Ishikawa (cell line): ENCODE data around the gene ABCC6.

ENCODE experiments used
- CREB1 ChIP-seq: IDR thresholded peaks from 2 replicates; pipeline ENCODE4 v1.6.1; 2012; ENCODE audit warnings: low read depth
- EGR1 ChIP-seq: IDR thresholded peaks from 2 replicates; pipeline ENCODE4 v1.6.1; 2012
- EP300 ChIP-seq: IDR thresholded peaks from 2 replicates; pipeline ENCODE4 v1.6.1; 2012; ENCODE audit warnings: borderline replicate concordance
- NFIC ChIP-seq: IDR thresholded peaks from 2 replicates; pipeline ENCODE4 v1.6.1; 2012
- RAD21 ChIP-seq: IDR thresholded peaks from 2 replicates; pipeline ENCODE4 v1.6.1; 2012; ENCODE audit warnings: low read depth
- TAF1 ChIP-seq: IDR thresholded peaks from 2 replicates; pipeline ENCODE4 v1.6.1; 2012; ENCODE audit warnings: low read depth, mild to moderate bottlenecking
- TCF12 ChIP-seq: IDR thresholded peaks from 2 replicates; pipeline ENCODE4 v1.6.1; 2012; ENCODE audit warnings: low read depth
- TEAD4 ChIP-seq: IDR thresholded peaks from 2 replicates; pipeline ENCODE4 v1.6.1; 2012
- YY1 ChIP-seq: IDR thresholded peaks from 2 replicates; pipeline ENCODE4 v1.6.1; 2012; ENCODE audit warnings: low read depth
- ZBTB7A ChIP-seq: IDR thresholded peaks from 2 replicates; pipeline ENCODE4 v1.6.1; 2012; ENCODE audit warnings: low read depth
- TF ChIP-seq, protein P1 (sequence below): IDR thresholded peaks from 2 replicates; pipeline ENCODE4 v1.6.1; 2012
- TF ChIP-seq, protein P2 (sequence below): IDR thresholded peaks from 2 replicates; pipeline ENCODE4 v1.6.1; 2012
- TF ChIP-seq, protein P3 (sequence below): IDR thresholded peaks from 2 replicates; pipeline ENCODE4 v1.6.1; 2012; ENCODE audit warnings: low read depth, mild to moderate bottlenecking

Gene ABCC6

DNA sequence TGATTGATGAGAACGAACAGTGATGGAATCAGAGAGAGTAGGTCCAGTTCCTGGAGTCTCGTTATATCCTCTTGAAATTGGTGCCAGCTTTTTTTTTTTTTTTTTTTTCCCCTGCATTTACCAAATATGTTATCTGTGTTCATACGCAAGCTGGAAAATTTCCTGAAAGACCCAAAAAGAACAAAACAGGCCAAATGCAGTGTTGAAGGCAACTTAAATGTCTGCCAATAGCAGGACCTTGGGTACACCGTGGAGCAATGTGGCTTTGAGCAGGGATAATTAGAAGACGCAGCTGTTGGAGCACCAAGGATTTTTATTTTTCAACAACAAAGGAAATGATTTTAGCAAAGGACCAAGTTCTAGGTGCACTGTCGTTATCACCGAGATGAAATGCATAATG lies 105.0 kb downstream of the ABCC6 start:
- TF ChIP-seq EGR1 (no peak), RAD21 (no peak), TAF1 (no peak)

DNA sequence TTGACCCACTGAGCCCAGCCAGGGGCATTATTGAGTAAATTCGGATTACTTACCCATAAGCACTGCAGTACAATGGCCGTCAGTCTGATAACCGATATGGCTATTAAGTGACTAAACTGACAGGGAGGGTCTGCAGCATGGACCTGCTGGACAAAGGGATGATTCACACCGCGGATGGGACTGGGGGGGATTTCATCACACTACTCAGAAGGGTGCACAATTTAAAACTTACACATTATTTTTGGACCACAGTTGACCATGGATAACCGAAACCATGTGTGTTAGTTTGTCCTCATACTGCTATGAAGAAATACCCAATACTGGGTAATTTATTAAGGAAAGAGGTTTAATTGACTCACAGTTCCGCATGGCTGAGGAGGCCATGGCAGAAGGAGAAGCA lies 106.5 kb downstream of the ABCC6 start:
- TF ChIP-seq, protein P1, sequence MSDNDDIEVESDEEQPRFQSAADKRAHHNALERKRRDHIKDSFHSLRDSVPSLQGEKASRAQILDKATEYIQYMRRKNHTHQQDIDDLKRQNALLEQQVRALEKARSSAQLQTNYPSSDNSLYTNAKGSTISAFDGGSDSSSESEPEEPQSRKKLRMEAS: no peak
- no peak for TF ChIP-seq TEAD4
- no peak for TF ChIP-seq TCF12

DNA sequence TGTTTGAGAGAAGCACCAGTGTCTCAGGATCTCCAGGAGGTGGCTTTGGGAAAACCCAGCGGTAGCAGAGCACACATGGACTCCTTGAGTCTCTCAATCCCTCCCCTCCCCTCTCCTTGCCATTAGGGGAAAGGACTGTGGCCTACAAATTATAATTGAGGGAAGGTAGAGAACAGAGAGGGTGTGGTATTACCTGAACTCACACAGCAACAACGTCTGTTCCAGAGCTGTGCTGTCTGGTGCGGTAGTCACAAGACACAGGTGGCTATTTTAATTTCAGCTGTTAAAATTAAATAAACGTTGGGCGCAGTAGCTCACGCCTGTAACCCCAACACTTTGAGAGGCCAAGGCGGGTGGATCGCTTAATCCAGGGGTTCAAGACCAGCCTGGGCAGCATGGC lies 110.2 kb downstream of the ABCC6 start:
- TF ChIP-seq, protein P1: no peak
- TF ChIP-seq, protein P2, sequence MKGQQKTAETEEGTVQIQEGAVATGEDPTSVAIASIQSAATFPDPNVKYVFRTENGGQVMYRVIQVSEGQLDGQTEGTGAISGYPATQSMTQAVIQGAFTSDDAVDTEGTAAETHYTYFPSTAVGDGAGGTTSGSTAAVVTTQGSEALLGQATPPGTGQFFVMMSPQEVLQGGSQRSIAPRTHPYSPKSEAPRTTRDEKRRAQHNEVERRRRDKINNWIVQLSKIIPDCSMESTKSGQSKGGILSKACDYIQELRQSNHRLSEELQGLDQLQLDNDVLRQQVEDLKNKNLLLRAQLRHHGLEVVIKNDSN: no peak
- TF ChIP-seq, protein P3, sequence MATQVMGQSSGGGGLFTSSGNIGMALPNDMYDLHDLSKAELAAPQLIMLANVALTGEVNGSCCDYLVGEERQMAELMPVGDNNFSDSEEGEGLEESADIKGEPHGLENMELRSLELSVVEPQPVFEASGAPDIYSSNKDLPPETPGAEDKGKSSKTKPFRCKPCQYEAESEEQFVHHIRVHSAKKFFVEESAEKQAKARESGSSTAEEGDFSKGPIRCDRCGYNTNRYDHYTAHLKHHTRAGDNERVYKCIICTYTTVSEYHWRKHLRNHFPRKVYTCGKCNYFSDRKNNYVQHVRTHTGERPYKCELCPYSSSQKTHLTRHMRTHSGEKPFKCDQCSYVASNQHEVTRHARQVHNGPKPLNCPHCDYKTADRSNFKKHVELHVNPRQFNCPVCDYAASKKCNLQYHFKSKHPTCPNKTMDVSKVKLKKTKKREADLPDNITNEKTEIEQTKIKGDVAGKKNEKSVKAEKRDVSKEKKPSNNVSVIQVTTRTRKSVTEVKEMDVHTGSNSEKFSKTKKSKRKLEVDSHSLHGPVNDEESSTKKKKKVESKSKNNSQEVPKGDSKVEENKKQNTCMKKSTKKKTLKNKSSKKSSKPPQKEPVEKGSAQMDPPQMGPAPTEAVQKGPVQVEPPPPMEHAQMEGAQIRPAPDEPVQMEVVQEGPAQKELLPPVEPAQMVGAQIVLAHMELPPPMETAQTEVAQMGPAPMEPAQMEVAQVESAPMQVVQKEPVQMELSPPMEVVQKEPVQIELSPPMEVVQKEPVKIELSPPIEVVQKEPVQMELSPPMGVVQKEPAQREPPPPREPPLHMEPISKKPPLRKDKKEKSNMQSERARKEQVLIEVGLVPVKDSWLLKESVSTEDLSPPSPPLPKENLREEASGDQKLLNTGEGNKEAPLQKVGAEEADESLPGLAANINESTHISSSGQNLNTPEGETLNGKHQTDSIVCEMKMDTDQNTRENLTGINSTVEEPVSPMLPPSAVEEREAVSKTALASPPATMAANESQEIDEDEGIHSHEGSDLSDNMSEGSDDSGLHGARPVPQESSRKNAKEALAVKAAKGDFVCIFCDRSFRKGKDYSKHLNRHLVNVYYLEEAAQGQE: no peak
- no peak for TF ChIP-seq RAD21
- TF ChIP-seq TCF12: no peak
- TF ChIP-seq TAF1: no peak

DNA sequence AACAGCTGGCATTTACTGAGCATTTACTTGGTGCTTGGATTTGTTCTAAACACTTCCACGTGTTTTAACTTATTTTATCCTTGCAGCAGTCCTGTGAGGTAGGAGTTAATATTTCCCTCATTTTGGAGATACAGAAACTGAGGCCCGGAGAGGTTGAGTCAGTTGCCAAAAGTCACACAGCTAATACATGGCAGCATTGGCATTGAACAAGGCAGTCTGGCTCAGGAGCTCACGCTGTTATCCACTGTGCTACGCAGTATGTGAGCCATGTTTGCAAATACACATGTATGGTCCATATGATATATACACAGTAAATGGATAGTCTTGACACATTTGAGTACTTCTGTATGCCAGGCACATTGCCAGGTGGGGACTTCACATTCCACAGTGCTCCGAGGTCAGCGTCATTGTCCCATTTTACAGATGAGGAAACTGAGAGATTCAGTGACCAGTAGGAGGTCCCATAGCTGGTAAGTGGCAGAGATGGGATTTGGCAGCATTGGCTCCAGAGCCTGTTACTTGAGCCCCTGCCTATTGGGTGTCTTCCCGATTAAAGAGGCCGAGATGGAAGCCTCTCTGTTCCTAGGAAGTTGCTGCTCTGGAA lies 110.7 kb downstream of the ABCC6 start:
- no peak for TF ChIP-seq TEAD4
- TF ChIP-seq TCF12: no peak
- no peak for TF ChIP-seq ZBTB7A
- TF ChIP-seq, protein P2: no peak
- TF ChIP-seq, protein P3: no peak
- TF ChIP-seq RAD21: no peak
- no peak for TF ChIP-seq YY1
- no peak for TF ChIP-seq NFIC
- no peak for TF ChIP-seq CREB1
- no peak for TF ChIP-seq EGR1
- no peak for TF ChIP-seq TAF1

DNA sequence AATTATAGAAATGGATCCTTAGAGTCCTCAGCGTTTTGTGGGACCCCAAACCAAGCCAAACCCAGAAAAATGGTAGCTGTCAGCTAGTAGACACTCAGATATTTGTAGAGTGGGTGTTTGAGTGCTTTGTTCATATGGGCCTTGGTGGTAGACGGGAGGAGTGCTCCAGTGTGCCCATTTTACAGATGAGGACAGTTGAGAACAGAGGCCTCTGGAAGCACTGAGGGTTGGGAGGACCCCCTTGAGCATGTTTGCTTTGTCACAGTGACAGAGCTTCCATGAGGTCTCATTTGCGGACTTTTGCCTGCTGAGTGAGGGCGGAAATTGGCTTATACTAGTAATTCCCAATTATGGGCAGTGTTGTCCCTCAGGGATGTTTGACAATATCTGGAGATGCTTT lies 111.7 kb downstream of the ABCC6 start:
- no peak for TF ChIP-seq EGR1
- no peak for TF ChIP-seq EP300
- TF ChIP-seq TCF12: no peak
- no peak for TF ChIP-seq YY1
- TF ChIP-seq TEAD4: no peak
- TF ChIP-seq, protein P2: no peak
- no peak for TF ChIP-seq NFIC
- TF ChIP-seq CREB1: no peak
- TF ChIP-seq TAF1: no peak
- no peak for TF ChIP-seq ZBTB7A
- TF ChIP-seq, protein P3: no peak
